ENCODE measurements around the gene FAM124A. TPM values are rescaled to one million over a fixed set of nuclear protein-coding genes. Genes with fewer than 3 reads are reported as not detected.

The FAM124A gene
- total RNA-seq, 1 experiment from 2014 or later, result 1.1 TPM

GRCh38 chr13:51240958-51241357 is 18.8 kb downstream of the FAM124A start:
- H3K27me3 ChIP-seq (ENCODE audit: control insufficient read depth, insufficient read depth, low read length), result no peaks in the 10 kb centered on the region
- H3K4me1 ChIP-seq (ENCODE audit: control insufficient read depth, insufficient read depth, low read length), result no peaks in the 10 kb centered on the region
- ATAC-seq (no peak), DNase-seq (ENCODE audit: low read depth, low spot score) (no peak)
- TF ChIP-seq POLR2AphosphoS5 (IDR thresholded peaks at IDR 0.05; ENCODE audit: low read depth, low read length), result no peak
- TF ChIP-seq TCF7L2 (IDR thresholded peaks at IDR 0.05; ENCODE audit: low read depth, low read length), result no peak
- TF ChIP-seq SIN3A (IDR thresholded peaks at IDR 0.05; ENCODE audit: borderline replicate concordance, insufficient read depth, low read depth, low read length), result no peak
- no peak for TF ChIP-seq REST (IDR thresholded peaks at IDR 0.05; ENCODE audit: insufficient read depth in 1 of 2, low read depth in 2 of 2, low read length in 1 of 2)
- no peak for TF ChIP-seq CTCF (IDR thresholded peaks at IDR 0.05)
- ChIA-PET CTCF (no interaction called here), POLR2A (no interaction called here)
- H3K4me3 ChIP-seq (ENCODE audit: low read depth in 2 of 2, low read length in 2 of 2), result no peak overlapping the region
- in situ Hi-C loops (cut with HindIII; ENCODE audit: low pct_unique_long_range_greater_than_20kb, low sequenced_read_pairs), result no loop called here
- H3K36me3 ChIP-seq (ENCODE audit: control insufficient read depth, insufficient read depth, low read length), result no peaks in the 10 kb centered on the region
- BruUV-seq (replicated peaks), result no TSS peak
- no peaks in the 10 kb centered on the region for H3K9me3 ChIP-seq (ENCODE audit: control insufficient read depth, insufficient read depth, low read depth, low read length)
- no peak overlapping the region for H3K27ac ChIP-seq (ENCODE audit: low read length)
- intact Hi-C loops (cut with micrococcal nuclease; ENCODE audit: unreplicated experiment), result no loop called here

- CTCF ChIA-PET, result no interaction called here
- no peak overlapping the region for H3K27ac ChIP-seq (ENCODE audit: low read length)
- TF ChIP-seq REST (IDR thresholded peaks at IDR 0.05; ENCODE audit: insufficient read depth in 1 of 2, low read depth in 2 of 2, low read length in 1 of 2) (no peak), SIN3A (IDR thresholded peaks at IDR 0.05; ENCODE audit: borderline replicate concordance, insufficient read depth, low read depth, low read length) (no peak), CTCF (IDR thresholded peaks at IDR 0.05) (no peak), POLR2AphosphoS5 (IDR thresholded peaks at IDR 0.05; ENCODE audit: low read depth, low read length) (no peak), TCF7L2 (IDR thresholded peaks at IDR 0.05; ENCODE audit: low read depth, low read length) (no peak)
- ATAC-seq (no peak), DNase-seq (ENCODE audit: low read depth, low spot score) (no peak)
- intact Hi-C loops (cut with micrococcal nuclease; ENCODE audit: unreplicated experiment) (no loop called here), in situ Hi-C loops (cut with HindIII; ENCODE audit: low pct_unique_long_range_greater_than_20kb, low sequenced_read_pairs) (no loop called here)
- no peaks in the 10 kb centered on the region for H3K27me3 ChIP-seq (ENCODE audit: control insufficient read depth, insufficient read depth, low read length)
- no peaks in the 10 kb centered on the region for H3K9me3 ChIP-seq (ENCODE audit: control insufficient read depth, insufficient read depth, low read depth, low read length)
- no TSS peak for BruUV-seq (replicated peaks)
- no peaks in the 10 kb centered on the region for H3K36me3 ChIP-seq (ENCODE audit: control insufficient read depth, insufficient read depth, low read length)
- H3K4me1 ChIP-seq (ENCODE audit: control insufficient read depth, insufficient read depth, low read length), result no peaks in the 10 kb centered on the region
- POLR2A ChIA-PET, result no interaction called here
- no peak overlapping the region for H3K4me3 ChIP-seq (ENCODE audit: low read depth in 2 of 2, low read length in 2 of 2)
Measured at GRCh38 chr13:51241720-51242119, 19.5 kb downstream of the FAM124A start.

Measured in Panc1 (cell line).